Astrocyte (in vitro differentiated cells and primary cell): ENCODE results near the gene OR11G2. TPM values are rescaled to one million over a fixed set of nuclear protein-coding genes. Genes with fewer than 3 reads are reported as not detected.

Experiments
- DNase-seq: peaks from one replicate; pipeline ENCODE4 v3.0.0-alpha.2; 2010; ENCODE audit warnings: low read depth
- FAIRE-seq: peaks from 2 replicates; lab custom pipeline; 2011; peaks lifted over from hg19 to GRCh38; lab: Jason Lieb, UNC
- H2AFZ ChIP-seq: 2 replicates; pipeline ENCODE4 v1.6.0; 2012; ENCODE audit warnings: low read depth, low read length, inconsistent platforms
- H3K27ac ChIP-seq: 2 replicates; pipeline ENCODE4 v1.5.1; 2011; ENCODE audit warnings: low read depth, low read length, inconsistent platforms
- H3K27me3 ChIP-seq: 2 replicates; pipeline ENCODE4 v1.6.0; 2011; ENCODE audit warnings: low read length, inconsistent platforms; ENCODE audit not compliant: insufficient read depth
- H3K36me3 ChIP-seq: 2 replicates; pipeline ENCODE4 v1.5.1; 2011; ENCODE audit warnings: low read length, inconsistent platforms; ENCODE audit not compliant: insufficient read depth
- H3K4me1 ChIP-seq: 2 replicates; pipeline ENCODE4 v1.5.1; 2011; ENCODE audit warnings: low read length, inconsistent platforms; ENCODE audit not compliant: insufficient read depth
- H3K4me2 ChIP-seq: 2 replicates; pipeline ENCODE4 v1.6.0; 2012; ENCODE audit warnings: low read length, inconsistent platforms
- H3K4me3 ChIP-seq: 2 replicates; pipeline ENCODE4 v1.5.1; 2011; ENCODE audit warnings: low read depth, mild to moderate bottlenecking, low read length, inconsistent platforms; ENCODE audit not compliant: insufficient read depth
- H3K79me2 ChIP-seq: 2 replicates; pipeline ENCODE4 v1.6.0; 2012; ENCODE audit warnings: mild to moderate bottlenecking, low read length, inconsistent platforms; ENCODE audit not compliant: insufficient read depth
- H3K9ac ChIP-seq: 2 replicates; pipeline ENCODE4 v1.6.0; 2012; ENCODE audit warnings: mild to moderate bottlenecking, low read length, inconsistent platforms
- H3K9me3 ChIP-seq: 2 replicates; pipeline ENCODE4 v1.5.1; 2012; ENCODE audit warnings: low read depth, mild to moderate bottlenecking, low read length, inconsistent platforms; ENCODE audit not compliant: insufficient read depth
- H4K20me1 ChIP-seq: 2 replicates; pipeline ENCODE4 v1.6.0; 2012; ENCODE audit warnings: low read length, inconsistent platforms; ENCODE audit not compliant: insufficient read depth
- H3K27ac Mint-ChIP-seq: one replicate; pipeline ENCODE4 v1.8.0; 2021; ENCODE audit warnings: mild to moderate bottlenecking, mixed read lengths; ENCODE audit not compliant: unreplicated experiment
- H3K27me3 Mint-ChIP-seq: one replicate; pipeline ENCODE4 v1.8.0; 2021; ENCODE audit warnings: low read depth, mixed read lengths; ENCODE audit not compliant: unreplicated experiment
- H3K36me3 Mint-ChIP-seq: one replicate; pipeline ENCODE4 v1.8.0; 2021; ENCODE audit warnings: low read depth, mixed read lengths; ENCODE audit not compliant: unreplicated experiment
- H3K4me1 Mint-ChIP-seq: one replicate; pipeline ENCODE4 v1.8.0; 2021; ENCODE audit warnings: low read depth, mixed read lengths; ENCODE audit not compliant: unreplicated experiment
- H3K4me3 Mint-ChIP-seq: one replicate; pipeline ENCODE4 v1.8.0; 2021; ENCODE audit warnings: mild to moderate bottlenecking, moderate library complexity, mixed read lengths; ENCODE audit not compliant: unreplicated experiment
- H3K9me3 Mint-ChIP-seq: one replicate; pipeline ENCODE4 v1.8.0; 2021; ENCODE audit warnings: mild to moderate bottlenecking, mixed read lengths; ENCODE audit not compliant: unreplicated experiment
- EZH2 ChIP-seq: IDR thresholded peaks from 2 replicates; pipeline ENCODE4 v1.6.1; 2012; ENCODE audit warnings: mild to moderate bottlenecking, low read length, inconsistent platforms; ENCODE audit not compliant: insufficient read depth
- total RNA-seq: library from RNA; stranded (reverse); gene quantifications from 2 replicates; pipeline ENCODE4 v1.2.1, GENCODE V29; 2021
- TF ChIP-seq, protein P1 (sequence below): IDR thresholded peaks from 2 replicates; pipeline ENCODE4 v1.5.1; 2011; ENCODE audit warnings: low read depth, mild to moderate bottlenecking, inconsistent platforms, low read length, moderate library complexity; ENCODE audit not compliant: insufficient read depth

The OR11G2 gene
- total RNA-seq, 1 donor from 2014 or later, result not detected

DNA sequence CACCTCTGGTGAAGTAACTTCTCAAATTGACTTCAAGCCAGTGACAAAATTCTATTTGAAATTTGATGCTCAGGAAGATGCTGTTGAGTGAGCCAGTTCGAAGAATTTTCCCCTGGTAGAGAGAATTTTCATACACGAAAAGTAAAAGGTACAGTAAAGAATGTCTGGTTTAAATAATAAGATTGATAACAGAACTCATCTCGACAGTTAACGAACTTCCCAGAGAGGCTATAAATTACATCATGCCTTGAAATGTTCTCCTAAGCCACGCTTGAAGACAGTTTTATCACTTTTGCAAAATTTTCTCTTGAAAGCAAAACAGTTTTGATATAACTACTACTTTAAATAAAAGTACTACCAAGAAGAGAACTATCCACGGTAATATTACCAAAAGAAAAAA is 14.4 kb upstream of the OR11G2 start:
- TF ChIP-seq, protein P1, sequence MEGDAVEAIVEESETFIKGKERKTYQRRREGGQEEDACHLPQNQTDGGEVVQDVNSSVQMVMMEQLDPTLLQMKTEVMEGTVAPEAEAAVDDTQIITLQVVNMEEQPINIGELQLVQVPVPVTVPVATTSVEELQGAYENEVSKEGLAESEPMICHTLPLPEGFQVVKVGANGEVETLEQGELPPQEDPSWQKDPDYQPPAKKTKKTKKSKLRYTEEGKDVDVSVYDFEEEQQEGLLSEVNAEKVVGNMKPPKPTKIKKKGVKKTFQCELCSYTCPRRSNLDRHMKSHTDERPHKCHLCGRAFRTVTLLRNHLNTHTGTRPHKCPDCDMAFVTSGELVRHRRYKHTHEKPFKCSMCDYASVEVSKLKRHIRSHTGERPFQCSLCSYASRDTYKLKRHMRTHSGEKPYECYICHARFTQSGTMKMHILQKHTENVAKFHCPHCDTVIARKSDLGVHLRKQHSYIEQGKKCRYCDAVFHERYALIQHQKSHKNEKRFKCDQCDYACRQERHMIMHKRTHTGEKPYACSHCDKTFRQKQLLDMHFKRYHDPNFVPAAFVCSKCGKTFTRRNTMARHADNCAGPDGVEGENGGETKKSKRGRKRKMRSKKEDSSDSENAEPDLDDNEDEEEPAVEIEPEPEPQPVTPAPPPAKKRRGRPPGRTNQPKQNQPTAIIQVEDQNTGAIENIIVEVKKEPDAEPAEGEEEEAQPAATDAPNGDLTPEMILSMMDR, result no peak
- TF ChIP-seq EZH2, result no peak
- Histone ChIP-seq H3K9ac (no peak overlapping the region), H3K4me1 (no peaks in the 10 kb centered on the region), H2AFZ (no peak overlapping the region), H3K79me2 (no peaks in the 10 kb centered on the region), H4K20me1 (no peaks in the 10 kb centered on the region), H3K36me3 (no peaks in the 10 kb centered on the region), H3K4me2 (no peak overlapping the region), H3K27ac (no peak overlapping the region), H3K9me3 (no peaks in the 10 kb centered on the region), H3K4me3 (no peak overlapping the region), H3K27me3 (no peaks in the 10 kb centered on the region)
- Mint-ChIP-seq H3K27me3 (no peaks in the 10 kb centered on the region), H3K9me3 (peaks cover 7% of the 10 kb centered on the region), H3K4me3 (no peak overlapping the region), H3K27ac (no peak overlapping the region), H3K36me3 (no peaks in the 10 kb centered on the region), H3K4me1 (no peaks in the 10 kb centered on the region)
- DNase-seq (no peak), FAIRE-seq (no peak)

DNA sequence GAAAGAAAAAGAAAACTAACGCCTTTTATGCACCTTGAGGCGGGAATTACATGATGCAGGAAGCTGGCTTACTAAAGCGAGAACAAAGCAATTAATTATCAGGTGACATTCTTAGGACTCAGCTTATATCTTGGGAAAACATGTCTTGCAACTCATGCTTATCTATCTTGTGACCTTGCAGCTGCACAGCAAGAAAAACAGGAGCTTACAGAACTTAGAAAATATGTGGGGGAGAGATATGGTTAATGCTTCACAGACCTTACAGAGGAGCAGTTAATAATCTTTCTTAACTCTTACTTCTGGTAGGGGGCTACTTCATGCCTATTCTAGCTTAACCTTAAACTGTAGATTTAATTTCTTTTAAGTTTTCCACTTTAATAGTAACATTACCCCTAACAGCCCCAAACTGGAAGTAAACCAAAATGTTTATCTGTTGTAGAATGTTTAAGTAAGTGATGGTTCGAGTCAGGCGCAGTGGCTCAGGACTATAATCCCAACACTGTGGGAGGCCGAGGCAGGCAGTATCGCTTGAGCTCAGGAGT is 13.2 kb upstream of the OR11G2 start:
- no peaks in the 10 kb centered on the region for H3K36me3 Mint-ChIP-seq
- H3K4me3 Mint-ChIP-seq, result no peak overlapping the region
- H3K4me2 ChIP-seq, result no peak overlapping the region
- H3K4me1 Mint-ChIP-seq, result no peaks in the 10 kb centered on the region
- DNase-seq (no peak), FAIRE-seq (no peak)
- H3K27ac ChIP-seq, result no peak overlapping the region
- H4K20me1 ChIP-seq, result no peaks in the 10 kb centered on the region
- no peaks in the 10 kb centered on the region for H3K9me3 ChIP-seq
- H3K9me3 Mint-ChIP-seq, result peaks cover 7% of the 10 kb centered on the region
- H3K27ac Mint-ChIP-seq, result no peak overlapping the region
- TF ChIP-seq EZH2, result no peak
- TF ChIP-seq, protein P1, result no peak
- no peaks in the 10 kb centered on the region for H3K36me3 ChIP-seq
- H3K9ac ChIP-seq, result no peak overlapping the region
- no peaks in the 10 kb centered on the region for H3K27me3 ChIP-seq
- no peaks in the 10 kb centered on the region for H3K4me1 ChIP-seq
- no peak overlapping the region for H3K4me3 ChIP-seq
- no peaks in the 10 kb centered on the region for H3K79me2 ChIP-seq
- no peak overlapping the region for H2AFZ ChIP-seq
- no peaks in the 10 kb centered on the region for H3K27me3 Mint-ChIP-seq

DNA sequence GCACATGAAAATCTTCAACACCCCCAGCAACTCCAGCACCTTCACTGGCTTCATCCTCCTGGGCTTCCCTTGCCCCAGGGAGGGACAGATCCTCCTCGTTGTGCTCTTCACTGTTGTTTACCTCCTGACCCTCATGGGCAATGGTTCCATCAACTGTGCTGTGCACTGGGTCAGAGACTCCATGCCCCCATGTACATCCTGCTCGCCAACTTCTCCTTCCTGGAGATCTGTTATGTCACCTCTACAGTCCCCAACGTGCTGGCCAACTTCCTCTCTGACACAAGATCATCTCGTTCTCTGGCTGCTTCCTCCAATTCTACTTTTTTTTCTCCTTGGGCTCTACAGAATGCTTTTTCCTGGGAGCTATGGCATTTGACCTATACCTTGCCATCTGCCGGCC is 11.5 kb upstream of the OR11G2 start:
- DNase-seq (no peak), FAIRE-seq (no peak)
- Histone ChIP-seq H3K36me3 (no peaks in the 10 kb centered on the region), H3K79me2 (no peaks in the 10 kb centered on the region), H3K9ac (no peak overlapping the region), H2AFZ (no peak overlapping the region), H3K9me3 (no peaks in the 10 kb centered on the region), H3K27me3 (no peaks in the 10 kb centered on the region), H3K4me2 (no peak overlapping the region), H3K4me3 (no peak overlapping the region), H3K27ac (no peak overlapping the region), H3K4me1 (no peaks in the 10 kb centered on the region), H4K20me1 (no peaks in the 10 kb centered on the region)
- Mint-ChIP-seq H3K9me3 (peaks cover 7% of the 10 kb centered on the region), H3K4me1 (no peaks in the 10 kb centered on the region), H3K27ac (no peak overlapping the region), H3K36me3 (no peaks in the 10 kb centered on the region), H3K27me3 (no peaks in the 10 kb centered on the region), H3K4me3 (no peak overlapping the region)
- no peak for TF ChIP-seq EZH2
- TF ChIP-seq, protein P1, result no peak
